ENCODE measurements around the gene NPR2.
A peak's percentile ranks its signal among the peaks of the same experiment; 100 is the strongest.

Gene NPR2

DNA sequence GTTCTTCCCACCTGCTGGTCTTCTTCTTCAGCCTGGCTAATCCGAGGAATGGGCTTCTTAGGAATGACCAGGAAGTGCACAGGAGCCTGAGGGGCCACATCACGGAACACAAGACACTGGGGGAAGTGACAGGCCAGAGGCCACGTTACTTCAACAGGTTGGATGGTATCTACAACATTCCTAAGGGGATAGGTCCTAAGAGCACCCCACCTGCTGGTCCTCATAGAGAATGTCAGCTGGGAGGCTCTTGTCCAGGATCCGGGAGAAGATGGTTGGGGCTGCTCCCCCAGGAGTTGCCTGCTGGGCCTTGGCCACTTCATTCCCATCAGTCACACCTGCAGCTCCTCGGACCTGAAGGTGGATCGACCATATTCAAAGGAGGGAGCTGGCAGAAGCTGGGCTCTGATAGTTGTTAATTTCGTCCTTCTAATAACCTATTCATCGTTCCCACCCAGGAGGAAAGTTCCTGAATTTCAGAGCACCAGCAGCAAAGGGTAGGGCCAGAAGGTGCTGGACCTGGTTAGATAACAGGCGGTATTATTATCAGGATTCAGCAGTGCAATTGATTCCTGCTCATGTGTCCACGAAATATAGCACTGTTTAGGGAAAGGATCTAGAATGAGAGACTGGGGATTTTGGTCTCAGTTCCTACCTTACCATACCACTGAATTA is 22.2 kb downstream of the NPR2 start:
- H3K36me3 ChIP-seq (replicated peaks), result no peaks in the 10 kb centered on the region
- no peaks in the 10 kb centered on the region for H3K27me3 ChIP-seq (replicated peaks)
- H3K4me3 ChIP-seq (ENCODE audit: low read depth, low read length), result no peak overlapping the region
- peak; percentile 68 for TF ChIP-seq CTCF (IDR thresholded peaks at IDR 0.05; ENCODE audit: low read depth, low read length, missing control alignments)
- in situ Hi-C loops (cut with HindIII; ENCODE audit: low pct_ligation_motif_present, low sequenced_read_pairs), result no loop called here
- no peak for DNase-seq
- H3K27ac ChIP-seq, result no peak overlapping the region

GRCh38 chr9:35814106-35814840 is 22.9 kb downstream of the NPR2 start:
- DNase-seq, result no peak

GRCh38 chr9:35814841-35815543 is 23.6 kb downstream of the NPR2 start, which contains the start of gene HINT2:
Gene HINT2, minus strand, starts transcription at chr9:35815042. Its CDS starts 63 bp downstream, at chr9:35814979.
- H3K27me3 ChIP-seq (replicated peaks), result no peaks in the 10 kb centered on the region
- peak within 1 kb of the TSS; percentile 59 for H3K27ac ChIP-seq
- H3K4me3 ChIP-seq (ENCODE audit: low read depth, low read length), result peak within 1 kb of the TSS; percentile 82
- no peak for TF ChIP-seq CTCF (IDR thresholded peaks at IDR 0.05; ENCODE audit: low read depth, low read length, missing control alignments)
- no peaks in the 10 kb centered on the region for H3K36me3 ChIP-seq (replicated peaks)
- peak; percentile 98 for DNase-seq
- in situ Hi-C loops (cut with HindIII; ENCODE audit: low pct_ligation_motif_present, low sequenced_read_pairs), result no loop called here

More at GRCh38 chr9:35814106-35814840, 22.9 kb downstream of the NPR2 start:
- Histone ChIP-seq H3K27ac (peak overlapping the region; percentile 59), H3K36me3 (replicated peaks) (no peaks in the 10 kb centered on the region), H3K27me3 (replicated peaks) (no peaks in the 10 kb centered on the region), H3K4me3 (ENCODE audit: low read depth, low read length) (peak overlapping the region; percentile 82)
- TF ChIP-seq CTCF (IDR thresholded peaks at IDR 0.05; ENCODE audit: low read depth, low read length, missing control alignments), result peak; percentile 47
- in situ Hi-C loops (cut with HindIII; ENCODE audit: low pct_ligation_motif_present, low sequenced_read_pairs), result no loop called here

- H3K27ac ChIP-seq, result no peak overlapping the region
- H3K4me3 ChIP-seq (ENCODE audit: low read depth, low read length), result no peak overlapping the region
- no peak for DNase-seq
- TF ChIP-seq CTCF (IDR thresholded peaks at IDR 0.05; ENCODE audit: low read depth, low read length, missing control alignments), result peak; percentile 52
- no peaks in the 10 kb centered on the region for H3K27me3 ChIP-seq (replicated peaks)
- no peaks in the 10 kb centered on the region for H3K36me3 ChIP-seq (replicated peaks)
- in situ Hi-C loops (cut with HindIII; ENCODE audit: low pct_ligation_motif_present, low sequenced_read_pairs), result no loop called here
These were observed 25.3 kb downstream of the NPR2 start for GRCh38 chr9:35816708-35817107.

- Histone ChIP-seq H3K27me3 (replicated peaks) (no peaks in the 10 kb centered on the region), H3K27ac (no peak overlapping the region), H3K4me3 (ENCODE audit: low read depth, low read length) (no peak overlapping the region), H3K36me3 (replicated peaks) (no peaks in the 10 kb centered on the region)
- DNase-seq, result no peak
- no peak for TF ChIP-seq CTCF (IDR thresholded peaks at IDR 0.05; ENCODE audit: low read depth, low read length, missing control alignments)
- in situ Hi-C loops (cut with HindIII; ENCODE audit: low pct_ligation_motif_present, low sequenced_read_pairs), result no loop called here
These were observed 26.9 kb downstream of the NPR2 start for GRCh38 chr9:35818341-35818740.
